ENCODE results near the gene EML4.

EML4 gene

DNA sequence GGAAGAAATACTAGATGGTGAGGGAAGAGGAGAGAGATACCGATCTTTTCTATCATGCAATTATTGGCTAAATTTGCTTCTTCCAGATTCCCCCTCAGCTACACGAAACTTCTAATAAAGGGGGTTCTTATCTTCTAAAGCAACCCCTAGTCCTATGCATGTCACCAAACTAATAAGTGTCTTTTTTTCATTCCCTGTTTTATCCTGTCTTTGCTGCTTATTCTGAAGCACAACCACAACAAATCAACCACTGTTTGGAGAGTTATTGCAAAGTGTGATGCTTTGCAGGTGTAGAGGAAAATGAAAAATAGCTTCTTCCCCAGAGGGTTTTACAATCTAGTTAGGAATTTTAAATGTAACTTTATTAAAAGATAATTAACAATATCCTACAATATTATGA lies 60.8 kb downstream of the EML4 start:
- H3K36me3 ChIP-seq (ENCODE audit: control insufficient read depth in 5 of 5, insufficient read depth in 5 of 5, low read length in 5 of 5) = no peaks in the 10 kb centered on the region
- H3K9ac ChIP-seq (ENCODE audit: low read length in 5 of 5) = no peak overlapping the region
- no peaks in the 10 kb centered on the region for H3K9me3 ChIP-seq (ENCODE audit: control insufficient read depth in 5 of 5, low read length in 5 of 5)
- H3K27me3 ChIP-seq (ENCODE audit: control insufficient read depth in 5 of 5, insufficient read depth in 4 of 5, low read length in 5 of 5) = no peaks in the 10 kb centered on the region
- H3K4me3 ChIP-seq (ENCODE audit: low read depth in 1 of 5, low read length in 5 of 5) = no peak overlapping the region
- peaks cover 0 to 7% (median 6%) of the 10 kb centered on the region in 5 donors for H3K4me1 ChIP-seq (ENCODE audit: control insufficient read depth in 5 of 5, insufficient read depth in 5 of 5, low read length in 5 of 5)
- H3K27ac ChIP-seq (ENCODE audit: low read depth, low read length) = no peak overlapping the region

GRCh38 chr2:42230891-42231290 lies 61.7 kb downstream of the EML4 start:
- Histone ChIP-seq H3K9ac (ENCODE audit: low read length in 5 of 5) (no peak overlapping the region), H3K36me3 (ENCODE audit: control insufficient read depth in 5 of 5, insufficient read depth in 5 of 5, low read length in 5 of 5) (no peaks in the 10 kb centered on the region), H3K4me1 (ENCODE audit: control insufficient read depth in 5 of 5, insufficient read depth in 5 of 5, low read length in 5 of 5) (peaks cover 0 to 7% (median 6%) of the 10 kb centered on the region in 5 donors), H3K27me3 (ENCODE audit: control insufficient read depth in 5 of 5, insufficient read depth in 4 of 5, low read length in 5 of 5) (no peaks in the 10 kb centered on the region), H3K27ac (ENCODE audit: low read depth, low read length) (no peak overlapping the region), H3K4me3 (ENCODE audit: low read depth in 1 of 5, low read length in 5 of 5) (no peak overlapping the region), H3K9me3 (ENCODE audit: control insufficient read depth in 5 of 5, low read length in 5 of 5) (no peaks in the 10 kb centered on the region)

- Histone ChIP-seq H3K36me3 (ENCODE audit: control insufficient read depth in 5 of 5, insufficient read depth in 5 of 5, low read length in 5 of 5) (no peaks in the 10 kb centered on the region), H3K27me3 (ENCODE audit: control insufficient read depth in 5 of 5, insufficient read depth in 4 of 5, low read length in 5 of 5) (no peaks in the 10 kb centered on the region), H3K27ac (ENCODE audit: low read depth, low read length) (no peak overlapping the region), H3K4me3 (ENCODE audit: low read depth in 1 of 5, low read length in 5 of 5) (no peak overlapping the region), H3K9me3 (ENCODE audit: control insufficient read depth in 5 of 5, low read length in 5 of 5) (no peaks in the 10 kb centered on the region), H3K9ac (ENCODE audit: low read length in 5 of 5) (no peak overlapping the region), H3K4me1 (ENCODE audit: control insufficient read depth in 5 of 5, insufficient read depth in 5 of 5, low read length in 5 of 5) (peaks cover 0 to 7% (median 6%) of the 10 kb centered on the region in 5 donors)
These were observed 62.9 kb downstream of the EML4 start for GRCh38 chr2:42232024-42232423.

- no peaks in the 10 kb centered on the region for H3K9me3 ChIP-seq (ENCODE audit: control insufficient read depth in 5 of 5, low read length in 5 of 5)
- no peaks in the 10 kb centered on the region for H3K36me3 ChIP-seq (ENCODE audit: control insufficient read depth in 5 of 5, insufficient read depth in 5 of 5, low read length in 5 of 5)
- peaks cover 0 to 9% (median 7%) of the 10 kb centered on the region in 5 donors for H3K4me1 ChIP-seq (ENCODE audit: control insufficient read depth in 5 of 5, insufficient read depth in 5 of 5, low read length in 5 of 5)
- H3K9ac ChIP-seq (ENCODE audit: low read length in 5 of 5) = peak overlapping the region in 3 of 5 donors; percentile 1 to 47 (median 40)
- no peak overlapping the region for H3K27ac ChIP-seq (ENCODE audit: low read depth, low read length)
- H3K4me3 ChIP-seq (ENCODE audit: low read depth in 1 of 5, low read length in 5 of 5) = no peak overlapping the region
- no peaks in the 10 kb centered on the region for H3K27me3 ChIP-seq (ENCODE audit: control insufficient read depth in 5 of 5, insufficient read depth in 4 of 5, low read length in 5 of 5)
These were observed 64.9 kb downstream of the EML4 start for GRCh38 chr2:42233976-42234441.

DNA sequence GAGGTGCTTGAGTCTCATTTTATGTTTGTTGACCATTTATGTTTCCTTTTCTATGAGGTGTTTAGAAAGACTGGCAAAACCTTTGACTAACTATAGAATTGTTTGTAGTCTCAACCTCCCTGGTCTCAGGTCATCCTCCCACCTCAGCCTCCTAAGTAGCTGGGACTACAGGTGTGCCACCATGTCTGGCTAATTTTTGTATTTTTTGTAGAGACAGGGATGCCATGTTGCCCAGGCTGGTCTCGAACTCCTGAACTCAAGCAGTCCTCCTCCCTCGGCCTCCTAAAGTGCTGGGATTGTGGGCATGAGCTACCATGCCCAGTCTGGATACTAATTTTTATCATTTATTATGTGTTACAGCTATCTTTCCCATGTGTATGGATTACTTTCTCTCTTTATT lies 67.8 kb downstream of the EML4 start:
- Histone ChIP-seq H3K4me3 (ENCODE audit: low read depth in 1 of 5, low read length in 5 of 5) (no peak overlapping the region), H3K27ac (ENCODE audit: low read depth, low read length) (no peak overlapping the region), H3K9ac (ENCODE audit: low read length in 5 of 5) (no peak overlapping the region), H3K27me3 (ENCODE audit: control insufficient read depth in 5 of 5, insufficient read depth in 4 of 5, low read length in 5 of 5) (no peaks in the 10 kb centered on the region), H3K4me1 (ENCODE audit: control insufficient read depth in 5 of 5, insufficient read depth in 5 of 5, low read length in 5 of 5) (peaks cover 0 to 19% (median 7%) of the 10 kb centered on the region in 5 donors), H3K36me3 (ENCODE audit: control insufficient read depth in 5 of 5, insufficient read depth in 5 of 5, low read length in 5 of 5) (no peaks in the 10 kb centered on the region), H3K9me3 (ENCODE audit: control insufficient read depth in 5 of 5, low read length in 5 of 5) (no peaks in the 10 kb centered on the region)

DNA sequence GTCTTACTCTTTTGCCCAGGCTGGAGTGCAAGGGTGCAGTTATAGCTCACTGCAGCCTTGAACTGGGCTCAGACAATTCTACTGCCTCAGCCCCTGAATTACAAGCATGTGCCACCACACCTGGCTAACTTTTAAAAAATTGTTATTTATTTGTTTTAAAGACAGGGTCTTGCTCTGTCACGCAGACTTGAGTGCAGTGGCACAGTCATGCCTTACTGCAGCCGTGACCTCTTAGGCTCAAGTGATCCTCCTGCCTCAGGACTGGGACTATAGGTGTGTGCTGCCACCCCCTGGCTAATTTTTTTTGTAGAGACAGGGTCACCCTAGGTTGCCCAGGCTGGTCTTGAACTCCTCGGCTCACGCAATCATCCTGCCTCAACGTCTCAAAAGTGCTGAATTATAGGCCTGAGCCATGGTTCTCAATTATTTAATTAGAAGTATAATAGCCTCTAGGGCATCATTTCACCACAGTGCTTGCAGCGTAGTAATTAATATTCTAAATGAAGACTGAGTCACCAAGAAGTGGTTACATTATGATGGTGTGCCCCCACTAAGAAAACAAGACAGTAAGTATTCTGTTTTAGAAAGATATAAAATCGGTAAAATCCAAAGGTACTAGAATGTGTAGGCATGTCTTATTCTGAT lies 69.6 kb downstream of the EML4 start:
- Histone ChIP-seq H3K27me3 (ENCODE audit: control insufficient read depth in 5 of 5, insufficient read depth in 4 of 5, low read length in 5 of 5) (no peaks in the 10 kb centered on the region), H3K4me3 (ENCODE audit: low read depth in 1 of 5, low read length in 5 of 5) (no peak overlapping the region), H3K27ac (ENCODE audit: low read depth, low read length) (no peak overlapping the region), H3K9ac (ENCODE audit: low read length in 5 of 5) (no peak overlapping the region), H3K9me3 (ENCODE audit: control insufficient read depth in 5 of 5, low read length in 5 of 5) (no peaks in the 10 kb centered on the region), H3K36me3 (ENCODE audit: control insufficient read depth in 5 of 5, insufficient read depth in 5 of 5, low read length in 5 of 5) (no peaks in the 10 kb centered on the region), H3K4me1 (ENCODE audit: control insufficient read depth in 5 of 5, insufficient read depth in 5 of 5, low read length in 5 of 5) (peaks cover 0 to 24% (median 5%) of the 10 kb centered on the region in 5 donors)

DNA sequence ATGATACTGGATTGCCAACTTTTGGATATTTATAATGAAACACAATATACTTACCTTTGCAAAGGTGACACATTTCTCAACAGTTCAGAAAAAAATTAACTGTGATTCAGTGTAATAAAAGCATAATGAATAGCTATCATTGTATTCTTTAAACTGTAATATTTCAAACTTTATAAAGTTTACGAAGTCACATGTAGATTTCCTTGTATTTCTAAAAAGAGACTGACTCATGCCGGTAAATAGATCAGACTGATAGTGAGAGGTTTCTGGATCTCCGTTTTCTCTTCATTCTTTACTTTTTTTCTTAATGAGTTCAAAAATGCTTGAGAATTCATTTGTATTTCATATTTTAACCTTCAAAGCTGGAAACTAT lies 70.1 kb downstream of the EML4 start:
- H3K9me3 ChIP-seq (ENCODE audit: control insufficient read depth in 5 of 5, low read length in 5 of 5) = no peaks in the 10 kb centered on the region
- no peak overlapping the region for H3K27ac ChIP-seq (ENCODE audit: low read depth, low read length)
- H3K9ac ChIP-seq (ENCODE audit: low read length in 5 of 5) = no peak overlapping the region
- H3K4me1 ChIP-seq (ENCODE audit: control insufficient read depth in 5 of 5, insufficient read depth in 5 of 5, low read length in 5 of 5) = peaks cover 0 to 19% (median 0%) of the 10 kb centered on the region in 5 donors
- no peaks in the 10 kb centered on the region for H3K36me3 ChIP-seq (ENCODE audit: control insufficient read depth in 5 of 5, insufficient read depth in 5 of 5, low read length in 5 of 5)
- no peaks in the 10 kb centered on the region for H3K27me3 ChIP-seq (ENCODE audit: control insufficient read depth in 5 of 5, insufficient read depth in 4 of 5, low read length in 5 of 5)
- no peak overlapping the region for H3K4me3 ChIP-seq (ENCODE audit: low read depth in 1 of 5, low read length in 5 of 5)

DNA sequence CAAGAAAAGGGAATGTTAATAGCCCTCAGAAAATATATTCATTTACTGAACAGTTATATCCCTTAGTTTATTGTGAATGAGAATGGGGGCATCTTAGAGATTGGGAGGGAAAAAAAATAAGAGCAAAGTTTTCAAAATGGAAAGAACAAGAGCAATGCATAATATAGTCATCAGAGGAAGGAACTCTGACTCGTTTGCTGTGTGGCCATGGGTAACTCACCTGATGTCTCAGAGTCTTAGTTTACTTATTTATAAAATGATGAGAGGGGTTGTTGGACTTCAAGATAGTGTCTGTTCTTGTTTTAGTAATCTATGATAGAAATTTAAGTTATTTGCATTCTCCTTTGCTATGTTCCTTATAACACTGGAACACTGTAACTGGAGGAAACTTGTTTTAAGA lies 70.7 kb downstream of the EML4 start:
- H3K27me3 ChIP-seq (ENCODE audit: control insufficient read depth in 5 of 5, insufficient read depth in 4 of 5, low read length in 5 of 5) = no peaks in the 10 kb centered on the region
- no peaks in the 10 kb centered on the region for H3K9me3 ChIP-seq (ENCODE audit: control insufficient read depth in 5 of 5, low read length in 5 of 5)
- no peak overlapping the region for H3K4me3 ChIP-seq (ENCODE audit: low read depth in 1 of 5, low read length in 5 of 5)
- H3K36me3 ChIP-seq (ENCODE audit: control insufficient read depth in 5 of 5, insufficient read depth in 5 of 5, low read length in 5 of 5) = no peaks in the 10 kb centered on the region
- no peak overlapping the region for H3K9ac ChIP-seq (ENCODE audit: low read length in 5 of 5)
- H3K27ac ChIP-seq (ENCODE audit: low read depth, low read length) = no peak overlapping the region
- peaks cover 0 to 18% (median 2%) of the 10 kb centered on the region in 5 donors for H3K4me1 ChIP-seq (ENCODE audit: control insufficient read depth in 5 of 5, insufficient read depth in 5 of 5, low read length in 5 of 5)

DNA sequence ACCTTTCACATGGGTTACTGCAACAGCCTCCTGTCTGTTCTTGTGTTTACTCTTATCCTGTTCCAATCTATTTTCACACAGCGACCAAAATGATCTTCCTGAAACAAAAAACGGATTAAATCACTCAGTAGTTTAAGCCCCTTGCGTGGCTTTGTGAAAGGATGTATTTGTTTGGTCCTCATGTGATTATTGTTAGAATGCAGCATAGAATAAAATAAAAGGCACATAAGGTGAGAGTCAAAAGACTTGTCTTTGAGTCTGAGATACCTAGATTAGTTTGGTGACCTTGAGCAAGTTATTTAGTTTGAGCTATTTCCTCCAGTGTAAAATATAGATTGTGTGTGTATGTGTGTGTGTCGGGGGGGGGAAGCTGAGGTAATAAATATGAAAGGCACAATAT lies 72.4 kb downstream of the EML4 start:
- Histone ChIP-seq H3K27me3 (ENCODE audit: control insufficient read depth in 5 of 5, insufficient read depth in 4 of 5, low read length in 5 of 5) (no peaks in the 10 kb centered on the region), H3K27ac (ENCODE audit: low read depth, low read length) (no peak overlapping the region), H3K9ac (ENCODE audit: low read length in 5 of 5) (no peak overlapping the region), H3K4me1 (ENCODE audit: control insufficient read depth in 5 of 5, insufficient read depth in 5 of 5, low read length in 5 of 5) (peaks cover 0 to 18% (median 8%) of the 10 kb centered on the region in 5 donors), H3K36me3 (ENCODE audit: control insufficient read depth in 5 of 5, insufficient read depth in 5 of 5, low read length in 5 of 5) (peaks cover 0 to 2% (median 0%) of the 10 kb centered on the region in 5 donors), H3K9me3 (ENCODE audit: control insufficient read depth in 5 of 5, low read length in 5 of 5) (no peaks in the 10 kb centered on the region), H3K4me3 (ENCODE audit: low read depth in 1 of 5, low read length in 5 of 5) (no peak overlapping the region)

DNA sequence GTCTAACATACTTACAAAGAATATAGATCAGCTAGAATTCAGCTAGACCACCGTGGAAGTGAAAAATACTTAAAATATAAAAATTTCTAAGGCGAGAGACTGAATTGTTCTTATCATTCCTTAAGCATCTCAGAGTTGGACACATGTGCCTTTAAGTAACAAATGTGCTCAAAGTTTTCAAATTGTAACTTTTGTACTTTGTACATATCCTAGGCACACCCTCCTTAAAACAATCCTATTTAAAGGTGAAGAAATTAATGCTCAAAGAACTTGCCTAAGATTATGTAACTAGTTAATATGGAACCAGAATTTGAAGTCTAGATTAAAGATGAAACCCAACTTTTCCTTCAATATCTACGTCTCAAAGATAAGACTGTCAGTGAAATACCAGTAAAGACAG lies 74.1 kb downstream of the EML4 start:
- Histone ChIP-seq H3K27ac (ENCODE audit: low read depth, low read length) (no peak overlapping the region), H3K9ac (ENCODE audit: low read length in 5 of 5) (no peak overlapping the region), H3K9me3 (ENCODE audit: control insufficient read depth in 5 of 5, low read length in 5 of 5) (no peaks in the 10 kb centered on the region), H3K4me1 (ENCODE audit: control insufficient read depth in 5 of 5, insufficient read depth in 5 of 5, low read length in 5 of 5) (peaks cover 0 to 18% (median 8%) of the 10 kb centered on the region in 5 donors), H3K27me3 (ENCODE audit: control insufficient read depth in 5 of 5, insufficient read depth in 4 of 5, low read length in 5 of 5) (no peaks in the 10 kb centered on the region), H3K4me3 (ENCODE audit: low read depth in 1 of 5, low read length in 5 of 5) (no peak overlapping the region), H3K36me3 (ENCODE audit: control insufficient read depth in 5 of 5, insufficient read depth in 5 of 5, low read length in 5 of 5) (peaks cover 0 to 2% (median 0%) of the 10 kb centered on the region in 5 donors)

All from subcutaneous abdominal adipose tissue (tissue), 5 donors.